HG03097 (cell line): Measurements from ENCODE around the gene FGF1.

Source experiments
- ATAC-seq: cut with Tn5 transposase; IDR thresholded peaks from one replicate; pipeline ENCODE4 v1.9.1; 2021; ENCODE audit not compliant: unreplicated experiment, low FRiP score

FGF1 gene

GRCh38 chr5:142645456-142645855 is 40.4 kb downstream of the FGF1 start:
- no peak for ATAC-seq

DNA sequence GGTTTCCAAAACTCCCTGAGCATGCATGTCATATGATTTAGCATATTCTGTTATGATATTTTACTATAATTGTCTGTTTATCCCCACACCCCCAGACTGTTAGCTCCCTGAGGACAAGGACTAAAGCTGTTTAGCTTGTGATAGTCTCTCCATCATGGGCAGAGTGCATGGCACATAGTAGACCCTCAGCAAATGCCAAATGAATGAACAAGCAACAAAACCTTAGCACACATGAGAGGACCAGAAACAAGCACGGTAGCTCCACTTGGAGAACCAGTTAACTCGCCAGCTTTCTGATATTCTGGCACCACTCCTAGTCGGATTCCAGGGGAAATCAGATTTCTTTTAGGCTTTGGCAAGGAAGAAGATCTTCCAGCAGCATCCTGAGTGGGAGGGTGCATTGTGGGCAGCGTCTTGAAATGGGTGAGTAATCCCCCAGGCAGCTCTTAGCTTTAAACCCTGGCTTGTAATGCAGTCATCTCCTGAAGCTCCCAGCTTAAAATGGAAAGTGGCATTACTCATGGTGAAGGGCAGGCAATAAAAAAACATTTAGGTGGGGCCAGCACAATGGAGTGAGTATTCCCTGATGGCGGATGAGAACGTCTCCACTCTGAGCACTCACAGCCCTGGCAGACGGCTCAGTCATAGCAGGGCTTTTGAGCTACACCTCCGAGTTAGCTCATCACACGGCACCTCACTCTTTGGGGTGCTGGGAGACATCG is 41.1 kb downstream of the FGF1 start:
- no peak for ATAC-seq

GRCh38 chr5:142644127-142644526 is 41.8 kb downstream of the FGF1 start:
- ATAC-seq: no peak

GRCh38 chr5:142643634-142644033 is 42.3 kb downstream of the FGF1 start:
- ATAC-seq: no peak

DNA sequence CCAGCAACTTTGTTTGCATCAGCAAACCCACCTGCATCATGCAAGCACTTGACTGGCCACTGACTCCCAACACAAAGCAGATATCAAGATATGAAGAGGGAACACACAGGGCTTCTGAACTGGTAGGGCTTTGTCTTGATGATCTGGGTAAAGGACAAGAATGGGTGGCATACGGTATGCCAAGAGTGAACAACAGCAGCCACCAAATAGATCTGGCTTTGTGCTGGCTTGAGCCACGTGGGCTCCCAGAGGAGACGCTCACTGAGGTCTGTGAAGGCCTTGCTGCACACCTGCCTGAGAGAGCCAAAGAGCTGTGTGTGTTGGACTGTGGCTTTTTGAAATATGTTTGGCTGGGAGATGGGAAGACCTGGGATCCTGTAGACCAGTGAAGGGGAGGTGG is 43.5 kb downstream of the FGF1 start:
- no peak for ATAC-seq

DNA sequence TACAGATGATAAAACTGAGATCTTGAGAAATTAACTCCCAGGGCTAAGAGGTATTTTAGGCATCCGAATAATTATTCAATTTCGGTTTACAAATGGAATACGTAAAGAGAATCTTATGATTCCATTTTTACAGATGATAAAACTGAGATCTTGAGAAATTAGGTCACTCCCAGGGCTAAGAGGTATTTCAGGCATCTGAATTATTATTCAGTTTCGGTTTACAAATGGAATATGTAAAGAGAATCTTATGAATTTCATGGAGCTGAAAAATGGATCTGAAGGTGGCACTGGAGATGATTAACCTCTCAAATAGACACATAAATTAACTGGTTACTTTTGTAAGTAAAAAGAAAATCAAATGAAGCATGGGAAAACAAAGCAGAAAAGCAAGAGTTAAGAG is 44.2 kb downstream of the FGF1 start:
- no peak for ATAC-seq

DNA sequence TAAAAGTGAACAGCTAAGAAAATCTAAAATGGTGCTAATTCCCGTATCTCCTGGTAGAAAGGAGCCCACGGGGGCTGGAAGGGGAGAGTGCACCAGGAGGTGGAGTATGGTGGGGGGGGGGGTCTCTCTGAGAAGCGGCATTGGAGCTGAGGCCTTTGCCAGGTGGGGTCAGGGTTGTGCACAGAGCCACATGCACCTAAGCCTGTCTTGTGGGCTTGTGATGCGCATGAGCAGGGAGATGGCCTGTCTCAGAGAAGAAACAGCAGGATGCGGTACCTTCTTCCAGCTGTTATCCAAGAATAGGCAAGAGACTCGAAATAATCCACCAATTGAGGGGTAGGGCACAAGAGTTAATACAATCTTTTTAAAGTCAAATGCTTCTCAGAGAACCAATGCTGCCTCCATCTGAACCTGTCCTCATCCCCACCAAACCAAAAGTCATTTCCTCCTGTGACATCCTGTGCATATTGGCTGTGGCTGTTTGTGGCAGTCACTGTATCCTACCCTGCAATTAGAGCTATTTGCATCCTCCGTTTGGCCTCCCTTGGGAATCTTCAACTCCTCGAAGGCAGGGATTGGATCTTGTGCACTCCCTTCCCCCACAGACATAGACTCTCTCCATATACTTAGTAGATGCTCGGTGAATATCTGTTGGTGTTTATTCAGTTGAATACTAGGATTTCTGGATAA is 45.4 kb downstream of the FGF1 start:
- no peak for ATAC-seq

DNA sequence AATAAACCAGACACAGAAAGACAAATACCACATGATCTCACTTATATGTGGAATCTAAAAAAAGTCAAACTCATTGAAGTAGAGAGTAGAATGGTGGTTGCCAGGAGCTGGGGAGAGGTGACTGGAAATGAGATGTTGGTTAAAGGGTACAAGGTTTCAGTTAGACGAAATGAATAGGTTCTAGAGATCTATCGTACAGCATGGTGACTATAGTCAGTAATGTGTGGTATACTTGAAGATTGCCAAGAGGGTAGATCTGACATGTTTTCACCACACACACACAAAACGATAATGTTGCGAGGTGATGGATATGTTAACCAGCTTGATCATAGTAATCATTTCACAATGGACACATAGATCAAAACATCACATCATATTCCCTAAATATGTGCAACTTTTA is 46.4 kb downstream of the FGF1 start:
- ATAC-seq: no peak

GRCh38 chr5:142637871-142638270 is 48.0 kb downstream of the FGF1 start:
- no peak for ATAC-seq

DNA sequence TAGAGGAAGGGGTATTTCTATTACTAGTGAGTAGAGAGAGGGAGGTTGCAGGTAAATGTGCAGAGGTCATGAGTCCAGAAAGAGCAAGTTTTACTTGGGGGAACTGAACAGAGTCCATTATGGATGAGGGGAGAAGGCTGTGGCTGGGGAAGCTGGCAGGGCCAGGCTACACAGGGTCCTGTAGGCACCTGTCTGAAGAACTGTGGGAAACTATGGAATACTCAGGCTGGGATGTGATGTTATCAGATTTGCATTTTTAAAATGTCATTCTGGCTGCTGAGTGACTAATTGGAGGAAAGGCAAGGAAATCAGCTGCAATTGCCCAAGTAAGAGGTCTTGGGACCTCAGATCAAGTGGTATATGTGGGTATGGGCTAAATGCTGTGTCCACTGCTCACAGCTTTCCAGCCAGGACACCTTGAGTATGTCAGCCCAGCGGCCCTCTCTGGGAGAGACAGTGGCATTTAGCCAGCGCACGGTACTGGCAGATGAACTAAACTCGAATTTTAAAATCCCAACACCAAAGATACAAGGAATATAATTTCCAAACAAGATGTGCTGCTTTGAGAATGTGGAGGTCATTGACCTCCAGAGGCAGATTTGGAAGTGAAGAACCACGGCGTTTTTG is 49.1 kb downstream of the FGF1 start:
- no peak for ATAC-seq

- no peak for ATAC-seq
Measured at GRCh38 chr5:142636093-142636492, 49.8 kb downstream of the FGF1 start.

- ATAC-seq: no peak
Measured at GRCh38 chr5:142634216-142635011, 51.5 kb downstream of the FGF1 start.

- ATAC-seq: no peak
Measured at GRCh38 chr5:142630927-142631539, 54.9 kb downstream of the FGF1 start.

- no peak for ATAC-seq
Measured at GRCh38 chr5:142627383-142628217, 58.3 kb downstream of the FGF1 start.

DNA sequence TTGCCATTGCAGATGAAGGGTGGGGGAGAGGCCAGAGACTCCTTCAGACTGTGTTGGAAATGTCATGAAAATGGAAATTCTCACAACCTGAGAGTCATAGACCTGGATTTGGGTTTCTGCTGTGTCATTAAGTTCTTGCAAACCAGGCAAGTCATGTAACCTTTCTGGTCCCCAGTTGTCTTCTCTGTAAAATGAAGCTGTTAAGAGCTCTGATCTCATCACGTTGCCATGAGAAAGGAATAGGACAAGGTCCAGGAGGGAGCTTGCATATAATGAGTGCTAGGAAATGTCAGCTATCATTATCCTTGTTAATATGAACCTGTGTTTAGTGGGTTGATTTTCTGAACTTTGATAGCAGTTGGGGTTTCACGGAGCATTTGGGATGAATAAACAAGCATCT is 59.1 kb downstream of the FGF1 start:
- ATAC-seq: no peak

GRCh38 chr5:142626099-142626498 is 59.8 kb downstream of the FGF1 start:
- ATAC-seq: no peak

- ATAC-seq: no peak
Measured at GRCh38 chr5:142621227-142621626, 64.7 kb downstream of the FGF1 start.

DNA sequence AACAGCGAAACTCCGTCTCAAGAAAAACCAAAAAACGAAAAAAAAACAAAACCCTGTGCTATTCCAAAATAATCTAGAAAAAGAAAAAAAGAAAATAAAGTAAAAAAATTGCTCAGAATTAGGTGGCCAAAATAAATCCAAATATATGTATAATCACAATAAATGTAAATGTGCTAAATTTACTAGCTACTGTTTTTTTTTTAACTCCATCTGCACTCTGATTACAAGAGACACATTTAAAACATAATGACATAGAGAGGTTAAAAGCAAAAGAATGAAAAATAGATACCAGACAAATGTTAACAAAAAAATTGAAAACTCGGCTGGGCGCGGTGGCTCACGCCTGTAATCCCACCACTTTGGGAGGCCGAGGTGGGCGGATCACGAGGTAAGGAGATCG is 66.1 kb downstream of the FGF1 start:
- no peak for ATAC-seq

DNA sequence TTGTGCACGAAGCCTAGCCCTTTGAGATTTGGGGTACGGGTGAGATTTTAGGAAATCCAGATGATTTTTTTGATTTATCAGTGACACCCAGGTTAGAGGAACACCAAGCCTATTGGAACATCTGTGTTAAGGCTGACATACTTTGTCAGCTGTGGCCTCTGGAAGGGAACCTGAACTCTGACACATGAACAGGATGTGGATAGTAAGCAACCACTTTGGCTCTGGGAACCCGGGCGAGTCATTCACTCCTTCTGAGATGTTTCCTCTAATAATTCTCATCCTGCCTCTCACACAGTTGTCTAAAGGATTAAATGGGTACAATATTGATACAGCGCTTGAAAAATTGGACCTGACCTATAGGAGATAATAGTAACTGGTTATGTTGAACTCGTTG is 67.8 kb downstream of the FGF1 start:
- no peak for ATAC-seq
